Measurements from ENCODE around the gene TFF3. TPM values are rescaled to one million over a fixed set of nuclear protein-coding genes. Genes with fewer than 3 reads are reported as not detected.

The TFF3 gene
- total and polyA plus RNA-seq, 2 of the 13 experiments (the other 11 are each of a cell fraction or from before 2014, with no cell fraction given) = 14.2 to 26.9 TPM

DNA sequence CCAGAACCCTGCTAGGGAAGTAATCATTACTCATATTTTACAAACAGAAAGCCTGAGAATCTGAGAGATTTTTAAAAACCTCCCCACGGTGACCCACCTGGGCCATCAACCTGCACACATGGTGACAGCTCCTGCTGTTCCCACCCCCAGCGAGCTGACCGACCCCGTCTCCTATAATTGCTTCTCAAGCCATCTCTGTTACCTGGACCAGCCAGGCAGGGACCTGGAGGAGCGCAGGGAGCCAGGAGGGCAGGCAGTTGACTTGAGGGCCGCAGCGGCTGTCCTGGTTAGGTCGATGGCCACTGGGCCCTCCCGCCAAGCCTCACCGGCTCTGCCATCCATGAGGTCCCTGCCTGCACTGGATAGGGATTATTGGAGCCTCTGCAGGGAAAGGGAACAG lies 27.9 kb upstream of the TFF3 start:
- Histone ChIP-seq H4K20me1 (ENCODE audit: insufficient read depth, low read length) (no peaks in the 10 kb centered on the region), H3K9me3 (ENCODE audit: low read length) (no peaks in the 10 kb centered on the region), H3K4me3 (replicated peaks in 1 of 3; ENCODE audit: insufficient read depth in 1 of 3, low read depth in 2 of 3, low read length in 3 of 3) (no peak overlapping the region), H3K9ac (ENCODE audit: insufficient read depth, low read depth, low read length) (no peak overlapping the region), H3K4me1 (ENCODE audit: insufficient read depth, low read length) (peaks cover 7% of the 10 kb centered on the region; the same call in 1 of the 2 replicates), H3K27ac (ENCODE audit: extremely low read length, insufficient read depth, low read length) (no peak overlapping the region), H3K27me3 (ENCODE audit: control insufficient read depth in 1 of 2, insufficient read depth in 2 of 2, low read length in 2 of 2) (peaks cover 0 to 6% of the 10 kb centered on the region in 2 experiments; a peak in 2 of 5 replicates), H3K79me2 (ENCODE audit: insufficient read depth, low read length) (no peaks in the 10 kb centered on the region), H3K36me3 (replicated peaks in 1 of 2; ENCODE audit: control insufficient read depth in 1 of 2, insufficient read depth in 2 of 2, low read length in 2 of 2) (no peaks in the 10 kb centered on the region), H2AFZ (ENCODE audit: low read length) (no peak overlapping the region), H3K4me2 (ENCODE audit: low read depth, low read length) (no peak overlapping the region)
- no TSS peak for BruUV-seq (replicated peaks)
- ATAC-seq (no peak), FAIRE-seq (no peak), DNase-seq (ENCODE audit: low spot score) (no peak)
- CTCF ChIA-PET (ENCODE audit: low intra/inter-chr PET ratio, low total read pairs) = no interaction called here
- WGBS (ENCODE audit: low lambda C conversion rate) = 20% methylated on average over 10 of the region's 10 CpGs
- in situ Hi-C loops (cut with HindIII; ENCODE audit: extremely low pct_ligation_motif_present, low pct_unique_long_range_greater_than_20kb) (no loop called here), intact Hi-C loops (cut with micrococcal nuclease; ENCODE audit: unreplicated experiment) (no loop called here)
- POLR2A ChIA-PET = no interaction called here
- TF ChIP-seq NFKBIZ (CRISPR knock-in tag; IDR thresholded peaks at IDR 0.05) = no peak
- no peak for TF ChIP-seq CCAR2 (optimal IDR thresholded peaks at IDR 0.05; ENCODE audit: low read depth, low read length)
- no peak for TF ChIP-seq ZNF672 (CRISPR knock-in tag; IDR thresholded peaks at IDR 0.05)
- TF ChIP-seq ZKSCAN5 (CRISPR knock-in tag; IDR thresholded peaks at IDR 0.05) = no peak
- no peak for TF ChIP-seq KDM2A (CRISPR knock-in tag; IDR thresholded peaks at IDR 0.05; ENCODE audit: borderline replicate concordance, low read depth)
- TF ChIP-seq, protein P1, sequence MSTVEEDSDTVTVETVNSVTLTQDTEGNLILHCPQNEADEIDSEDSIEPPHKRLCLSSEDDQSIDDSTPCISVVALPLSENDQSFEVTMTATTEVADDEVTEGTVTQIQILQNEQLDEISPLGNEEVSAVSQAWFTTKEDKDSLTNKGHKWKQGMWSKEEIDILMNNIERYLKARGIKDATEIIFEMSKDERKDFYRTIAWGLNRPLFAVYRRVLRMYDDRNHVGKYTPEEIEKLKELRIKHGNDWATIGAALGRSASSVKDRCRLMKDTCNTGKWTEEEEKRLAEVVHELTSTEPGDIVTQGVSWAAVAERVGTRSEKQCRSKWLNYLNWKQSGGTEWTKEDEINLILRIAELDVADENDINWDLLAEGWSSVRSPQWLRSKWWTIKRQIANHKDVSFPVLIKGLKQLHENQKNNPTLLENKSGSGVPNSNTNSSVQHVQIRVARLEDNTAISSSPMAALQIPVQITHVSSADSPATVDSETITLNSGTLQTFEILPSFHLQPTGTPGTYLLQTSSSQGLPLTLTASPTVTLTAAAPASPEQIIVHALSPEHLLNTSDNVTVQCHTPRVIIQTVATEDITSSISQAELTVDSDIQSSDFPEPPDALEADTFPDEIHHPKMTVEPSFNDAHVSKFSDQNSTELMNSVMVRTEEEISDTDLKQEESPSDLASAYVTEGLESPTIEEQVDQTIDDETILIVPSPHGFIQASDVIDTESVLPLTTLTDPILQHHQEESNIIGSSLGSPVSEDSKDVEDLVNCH (CRISPR knock-in tag; IDR thresholded peaks at IDR 0.05) = no peak
- TF ChIP-seq MEIS2 (CRISPR knock-in tag; IDR thresholded peaks at IDR 0.05) = no peak
- TF ChIP-seq ZNF780A (CRISPR knock-in tag; IDR thresholded peaks at IDR 0.05) = no peak
- TF ChIP-seq RBAK (CRISPR knock-in tag; IDR thresholded peaks at IDR 0.05) = no peak
- TF ChIP-seq, protein P2, sequence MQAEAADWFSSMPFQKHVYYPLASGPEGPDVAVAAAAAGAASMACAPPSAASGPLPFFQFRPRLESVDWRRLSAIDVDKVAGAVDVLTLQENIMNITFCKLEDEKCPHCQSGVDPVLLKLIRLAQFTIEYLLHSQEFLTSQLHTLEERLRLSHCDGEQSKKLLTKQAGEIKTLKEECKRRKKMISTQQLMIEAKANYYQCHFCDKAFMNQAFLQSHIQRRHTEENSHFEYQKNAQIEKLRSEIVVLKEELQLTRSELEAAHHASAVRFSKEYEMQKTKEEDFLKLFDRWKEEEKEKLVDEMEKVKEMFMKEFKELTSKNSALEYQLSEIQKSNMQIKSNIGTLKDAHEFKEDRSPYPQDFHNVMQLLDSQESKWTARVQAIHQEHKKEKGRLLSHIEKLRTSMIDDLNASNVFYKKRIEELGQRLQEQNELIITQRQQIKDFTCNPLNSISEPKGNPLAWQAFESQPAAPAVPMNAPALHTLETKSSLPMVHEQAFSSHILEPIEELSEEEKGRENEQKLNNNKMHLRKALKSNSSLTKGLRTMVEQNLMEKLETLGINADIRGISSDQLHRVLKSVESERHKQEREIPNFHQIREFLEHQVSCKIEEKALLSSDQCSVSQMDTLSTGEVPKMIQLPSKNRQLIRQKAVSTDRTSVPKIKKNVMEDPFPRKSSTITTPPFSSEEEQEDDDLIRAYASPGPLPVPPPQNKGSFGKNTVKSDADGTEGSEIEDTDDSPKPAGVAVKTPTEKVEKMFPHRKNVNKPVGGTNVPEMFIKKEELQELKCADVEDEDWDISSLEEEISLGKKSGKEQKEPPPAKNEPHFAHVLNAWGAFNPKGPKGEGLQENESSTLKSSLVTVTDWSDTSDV (CRISPR knock-in tag; IDR thresholded peaks at IDR 0.05) = no peak
- no peak for TF ChIP-seq ZFAT (CRISPR knock-in tag; conservative IDR thresholded peaks at IDR 0.05)
- no peak for TF ChIP-seq ISL2 (CRISPR knock-in tag; IDR thresholded peaks at IDR 0.05)
- no peak for TF ChIP-seq PHF20 (CRISPR knock-in tag; IDR thresholded peaks at IDR 0.05)
- no peak for TF ChIP-seq ZNF546 (CRISPR knock-in tag; conservative IDR thresholded peaks at IDR 0.05)
- TF ChIP-seq, protein P3, sequence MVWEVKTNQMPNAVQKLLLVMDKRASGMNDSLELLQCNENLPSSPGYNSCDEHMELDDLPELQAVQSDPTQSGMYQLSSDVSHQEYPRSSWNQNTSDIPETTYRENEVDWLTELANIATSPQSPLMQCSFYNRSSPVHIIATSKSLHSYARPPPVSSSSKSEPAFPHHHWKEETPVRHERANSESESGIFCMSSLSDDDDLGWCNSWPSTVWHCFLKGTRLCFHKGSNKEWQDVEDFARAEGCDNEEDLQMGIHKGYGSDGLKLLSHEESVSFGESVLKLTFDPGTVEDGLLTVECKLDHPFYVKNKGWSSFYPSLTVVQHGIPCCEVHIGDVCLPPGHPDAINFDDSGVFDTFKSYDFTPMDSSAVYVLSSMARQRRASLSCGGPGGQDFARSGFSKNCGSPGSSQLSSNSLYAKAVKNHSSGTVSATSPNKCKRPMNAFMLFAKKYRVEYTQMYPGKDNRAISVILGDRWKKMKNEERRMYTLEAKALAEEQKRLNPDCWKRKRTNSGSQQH (CRISPR knock-in tag; IDR thresholded peaks at IDR 0.05; ENCODE audit: low read depth) = no peak
- TF ChIP-seq ZNF549 (CRISPR knock-in tag; IDR thresholded peaks at IDR 0.05) = no peak
- TF ChIP-seq ZNF589 (CRISPR knock-in tag; conservative IDR thresholded peaks at IDR 0.05) = no peak
- no peak for TF ChIP-seq ZNF101 (CRISPR knock-in tag; IDR thresholded peaks at IDR 0.05; ENCODE audit: borderline replicate concordance, low read depth)
- TF ChIP-seq, protein P4, sequence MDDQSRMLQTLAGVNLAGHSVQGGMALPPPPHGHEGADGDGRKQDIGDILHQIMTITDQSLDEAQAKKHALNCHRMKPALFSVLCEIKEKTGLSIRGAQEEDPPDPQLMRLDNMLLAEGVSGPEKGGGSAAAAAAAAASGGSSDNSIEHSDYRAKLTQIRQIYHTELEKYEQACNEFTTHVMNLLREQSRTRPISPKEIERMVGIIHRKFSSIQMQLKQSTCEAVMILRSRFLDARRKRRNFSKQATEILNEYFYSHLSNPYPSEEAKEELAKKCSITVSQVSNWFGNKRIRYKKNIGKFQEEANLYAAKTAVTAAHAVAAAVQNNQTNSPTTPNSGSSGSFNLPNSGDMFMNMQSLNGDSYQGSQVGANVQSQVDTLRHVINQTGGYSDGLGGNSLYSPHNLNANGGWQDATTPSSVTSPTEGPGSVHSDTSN (CRISPR knock-in tag; IDR thresholded peaks at IDR 0.05; ENCODE audit: borderline replicate concordance) = no peak
